KMS-11 (cell line): ENCODE results near the gene DNAH11.

Experiments
- H2AFZ ChIP-seq: fragments of 200-600 bp; sonication (generic); 2 replicates; pipeline ENCODE4 v1.6.1; 2016; ENCODE audit warnings: antibody characterized with exemption, mixed run types, low read depth
- H3K27ac ChIP-seq: fragments of 200-600 bp; sonication (generic); 2 replicates; pipeline ENCODE4 v1.6.1; 2016; ENCODE audit warnings: mild to moderate bottlenecking, mixed run types
- H3K27me3 ChIP-seq: fragments of 200-600 bp; sonication (generic); 2 replicates; pipeline ENCODE4 v1.6.1; 2017; ENCODE audit warnings: mild to moderate bottlenecking, low read depth, mixed run types, moderate library complexity; ENCODE audit not compliant: insufficient read depth
- H3K36me3 ChIP-seq: fragments of 200-600 bp; sonication (generic); 2 replicates; pipeline ENCODE4 v1.6.1; 2017; ENCODE audit warnings: mild to moderate bottlenecking, mixed run types; ENCODE audit not compliant: insufficient read depth
- H3K4me1 ChIP-seq: fragments of 200-600 bp; sonication (generic); 2 replicates; pipeline ENCODE4 v1.6.1; 2016; ENCODE audit warnings: mild to moderate bottlenecking, low read depth, mixed run types; ENCODE audit not compliant: poor library complexity, severe bottlenecking
- H3K4me2 ChIP-seq: fragments of 200-600 bp; sonication (generic); 2 replicates; pipeline ENCODE4 v1.7.0; 2016; ENCODE audit warnings: mild to moderate bottlenecking, mixed run types
- H3K4me3 ChIP-seq: fragments of 200-600 bp; sonication (generic); IDR thresholded peaks from 2 replicates; pipeline ENCODE4 v1.6.1; 2017; ENCODE audit warnings: low read depth, low read length, mixed read lengths; ENCODE audit not compliant: insufficient read depth
- H3K79me2 ChIP-seq: fragments of 200-600 bp; sonication (generic); 2 replicates; pipeline ENCODE4 v1.6.1; 2016; ENCODE audit warnings: low read depth, mixed run types; ENCODE audit not compliant: insufficient read depth
- H3K9ac ChIP-seq: fragments of 200-600 bp; sonication (generic); 2 replicates; pipeline ENCODE4 v1.6.1; 2016; ENCODE audit warnings: mild to moderate bottlenecking, mixed run types
- H4K20me1 ChIP-seq: fragments of 200-600 bp; sonication (generic); 2 replicates; pipeline ENCODE4 v1.6.1; 2016; ENCODE audit warnings: mild to moderate bottlenecking, mixed run types; ENCODE audit not compliant: insufficient read depth
- TF ChIP-seq, protein P1 (sequence below): fragments of 200-600 bp; sonication (generic); conservative IDR thresholded peaks from 2 replicates; pipeline ENCODE4 v1.6.1; 2017; ENCODE audit warnings: low read depth, mild to moderate bottlenecking, antibody characterized with exemption, low read length, moderate library complexity, mixed read lengths

DNAH11 gene

DNA sequence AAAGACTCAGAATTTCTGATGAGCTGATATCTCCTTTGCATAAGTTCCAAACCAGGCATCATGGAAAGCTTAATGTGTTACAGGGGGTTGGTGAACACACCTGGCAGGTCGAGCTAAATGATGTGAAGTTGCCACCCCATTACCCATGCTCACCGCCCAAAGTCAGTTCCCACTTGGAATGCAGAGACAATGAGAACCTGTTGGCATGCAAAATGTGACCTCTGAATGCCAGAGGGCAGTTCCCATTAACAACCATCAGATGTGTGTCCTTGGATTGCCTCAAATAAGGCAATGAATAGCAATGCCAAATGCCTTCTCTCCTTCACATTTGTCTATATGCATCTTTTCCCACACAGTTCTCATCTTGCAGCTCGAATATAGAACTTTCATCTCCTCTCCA, 212.1 kb downstream of the DNAH11 start:
- Histone ChIP-seq H3K79me2 (no peaks in the 10 kb centered on the region), H3K36me3 (no peaks in the 10 kb centered on the region), H3K4me2 (no peak overlapping the region), H3K27me3 (no peaks in the 10 kb centered on the region), H3K9ac (no peak overlapping the region), H2AFZ (no peak overlapping the region), H3K4me1 (no peaks in the 10 kb centered on the region), H3K27ac (no peak overlapping the region), H4K20me1 (no peaks in the 10 kb centered on the region), H3K4me3 (no peak overlapping the region)
- TF ChIP-seq, protein P1, sequence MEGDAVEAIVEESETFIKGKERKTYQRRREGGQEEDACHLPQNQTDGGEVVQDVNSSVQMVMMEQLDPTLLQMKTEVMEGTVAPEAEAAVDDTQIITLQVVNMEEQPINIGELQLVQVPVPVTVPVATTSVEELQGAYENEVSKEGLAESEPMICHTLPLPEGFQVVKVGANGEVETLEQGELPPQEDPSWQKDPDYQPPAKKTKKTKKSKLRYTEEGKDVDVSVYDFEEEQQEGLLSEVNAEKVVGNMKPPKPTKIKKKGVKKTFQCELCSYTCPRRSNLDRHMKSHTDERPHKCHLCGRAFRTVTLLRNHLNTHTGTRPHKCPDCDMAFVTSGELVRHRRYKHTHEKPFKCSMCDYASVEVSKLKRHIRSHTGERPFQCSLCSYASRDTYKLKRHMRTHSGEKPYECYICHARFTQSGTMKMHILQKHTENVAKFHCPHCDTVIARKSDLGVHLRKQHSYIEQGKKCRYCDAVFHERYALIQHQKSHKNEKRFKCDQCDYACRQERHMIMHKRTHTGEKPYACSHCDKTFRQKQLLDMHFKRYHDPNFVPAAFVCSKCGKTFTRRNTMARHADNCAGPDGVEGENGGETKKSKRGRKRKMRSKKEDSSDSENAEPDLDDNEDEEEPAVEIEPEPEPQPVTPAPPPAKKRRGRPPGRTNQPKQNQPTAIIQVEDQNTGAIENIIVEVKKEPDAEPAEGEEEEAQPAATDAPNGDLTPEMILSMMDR = no peak

GRCh38 chr7:21757537-21758282, 214.9 kb downstream of the DNAH11 start:
- H3K4me3 ChIP-seq = no peak overlapping the region
- no peaks in the 10 kb centered on the region for H3K36me3 ChIP-seq
- no peaks in the 10 kb centered on the region for H4K20me1 ChIP-seq
- H2AFZ ChIP-seq = no peak overlapping the region
- H3K4me2 ChIP-seq = no peak overlapping the region
- no peak overlapping the region for H3K27ac ChIP-seq
- H3K9ac ChIP-seq = no peak overlapping the region
- TF ChIP-seq, protein P1 = no peak
- no peaks in the 10 kb centered on the region for H3K4me1 ChIP-seq
- no peaks in the 10 kb centered on the region for H3K27me3 ChIP-seq
- no peaks in the 10 kb centered on the region for H3K79me2 ChIP-seq

GRCh38 chr7:21758286-21758685, 215.4 kb downstream of the DNAH11 start:
- Histone ChIP-seq H3K36me3 (no peaks in the 10 kb centered on the region), H3K4me1 (peaks cover 1% of the 10 kb centered on the region), H3K4me3 (no peak overlapping the region), H3K27ac (no peak overlapping the region), H2AFZ (no peak overlapping the region), H3K79me2 (no peaks in the 10 kb centered on the region), H3K9ac (no peak overlapping the region), H3K27me3 (no peaks in the 10 kb centered on the region), H3K4me2 (no peak overlapping the region), H4K20me1 (no peaks in the 10 kb centered on the region)
- TF ChIP-seq, protein P1 = no peak

DNA sequence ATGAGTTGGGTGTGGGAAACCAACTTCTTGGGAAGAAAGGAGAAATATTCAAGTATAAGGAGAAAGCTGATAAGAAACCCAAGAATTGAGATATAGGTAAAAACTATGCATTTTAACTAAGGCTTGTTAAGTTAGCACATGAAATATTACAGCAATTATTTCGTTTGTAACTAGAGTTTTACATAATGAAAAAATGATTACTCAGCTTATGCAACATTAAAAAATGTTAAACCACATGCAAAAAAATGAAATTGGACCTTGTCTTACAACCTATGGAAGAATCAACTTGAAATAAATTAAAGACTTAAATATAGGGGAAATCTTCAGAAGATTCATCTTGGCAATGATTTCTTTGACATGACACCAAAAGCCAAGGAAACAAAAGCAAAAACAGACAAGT, 219.6 kb downstream of the DNAH11 start:
- Histone ChIP-seq H2AFZ (no peak overlapping the region), H3K4me1 (peaks cover 22% of the 10 kb centered on the region), H3K27ac (no peak overlapping the region), H3K4me2 (no peak overlapping the region), H3K4me3 (no peak overlapping the region), H3K36me3 (no peaks in the 10 kb centered on the region), H3K79me2 (no peaks in the 10 kb centered on the region), H4K20me1 (no peaks in the 10 kb centered on the region), H3K9ac (no peak overlapping the region), H3K27me3 (peaks cover 5% of the 10 kb centered on the region; the same call in 1 of the 2 replicates)
- TF ChIP-seq, protein P1 = no peak
